ENCODE results near the gene MPP7.

- no peak for TF ChIP-seq CTCF (conservative IDR thresholded peaks at IDR 0.05; ENCODE audit: low read length)
- TF ChIP-seq EZH2phosphoT487 (IDR thresholded peaks at IDR 0.05; ENCODE audit: borderline replicate concordance), result no peak
These were observed 29.9 kb upstream of the MPP7 start for GRCh38 chr10:28332726-28333125.
